Nephron progenitor cell (in vitro differentiated cells): ENCODE data around the gene LONRF2.

Experiments used
- DNase-seq: peaks from one replicate; pipeline ENCODE4 v3.0.0; 2021
- H3K27ac Mint-ChIP-seq: 2 replicates; pipeline ENCODE4 v1.8.0; 2021; ENCODE audit warnings: mild to moderate bottlenecking, moderate library complexity, mixed read lengths
- H3K27me3 Mint-ChIP-seq: 2 replicates; pipeline ENCODE4 v1.8.0; 2021; ENCODE audit warnings: mild to moderate bottlenecking, low read depth, mixed read lengths; ENCODE audit not compliant: poor library complexity
- H3K36me3 Mint-ChIP-seq: 2 replicates; pipeline ENCODE4 v1.8.0; 2021; ENCODE audit warnings: low read depth, mixed read lengths
- H3K4me1 Mint-ChIP-seq: 2 replicates; pipeline ENCODE4 v1.8.0; 2021; ENCODE audit warnings: mixed read lengths
- H3K4me3 Mint-ChIP-seq: 2 replicates; pipeline ENCODE4 v1.8.0; 2021; ENCODE audit warnings: mild to moderate bottlenecking, moderate library complexity, mixed read lengths
- H3K9me3 Mint-ChIP-seq: 2 replicates; pipeline ENCODE4 v1.8.0; 2021; ENCODE audit warnings: mild to moderate bottlenecking, moderate library complexity, mixed read lengths
- TF ChIP-seq, protein P1 (sequence below): fragments of 200-600 bp; sonication (generic); IDR thresholded peaks from 2 replicates; pipeline ENCODE4 v1.5.0; 2021; ENCODE audit warnings: antibody characterized with exemption

The LONRF2 gene

DNA sequence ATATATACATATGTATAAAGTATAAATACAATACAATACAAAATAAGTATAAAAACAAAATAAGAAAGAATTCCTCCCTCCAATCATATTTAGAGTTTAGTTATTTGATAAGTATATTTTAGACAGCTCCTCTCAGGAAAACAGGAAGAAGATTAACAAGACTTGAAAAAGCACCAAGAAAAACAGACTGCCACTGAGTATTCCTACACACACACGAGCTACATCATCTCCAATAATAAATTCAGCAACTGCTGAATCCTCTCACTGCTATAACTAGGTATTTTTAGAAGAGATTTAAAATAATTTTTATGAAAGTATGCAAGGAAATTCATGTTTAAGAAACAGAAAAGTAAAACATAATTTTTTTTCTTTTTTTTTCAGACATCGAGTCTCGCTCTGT is 13.0 kb downstream of the LONRF2 start:
- TF ChIP-seq, protein P1, sequence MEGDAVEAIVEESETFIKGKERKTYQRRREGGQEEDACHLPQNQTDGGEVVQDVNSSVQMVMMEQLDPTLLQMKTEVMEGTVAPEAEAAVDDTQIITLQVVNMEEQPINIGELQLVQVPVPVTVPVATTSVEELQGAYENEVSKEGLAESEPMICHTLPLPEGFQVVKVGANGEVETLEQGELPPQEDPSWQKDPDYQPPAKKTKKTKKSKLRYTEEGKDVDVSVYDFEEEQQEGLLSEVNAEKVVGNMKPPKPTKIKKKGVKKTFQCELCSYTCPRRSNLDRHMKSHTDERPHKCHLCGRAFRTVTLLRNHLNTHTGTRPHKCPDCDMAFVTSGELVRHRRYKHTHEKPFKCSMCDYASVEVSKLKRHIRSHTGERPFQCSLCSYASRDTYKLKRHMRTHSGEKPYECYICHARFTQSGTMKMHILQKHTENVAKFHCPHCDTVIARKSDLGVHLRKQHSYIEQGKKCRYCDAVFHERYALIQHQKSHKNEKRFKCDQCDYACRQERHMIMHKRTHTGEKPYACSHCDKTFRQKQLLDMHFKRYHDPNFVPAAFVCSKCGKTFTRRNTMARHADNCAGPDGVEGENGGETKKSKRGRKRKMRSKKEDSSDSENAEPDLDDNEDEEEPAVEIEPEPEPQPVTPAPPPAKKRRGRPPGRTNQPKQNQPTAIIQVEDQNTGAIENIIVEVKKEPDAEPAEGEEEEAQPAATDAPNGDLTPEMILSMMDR: no peak
- DNase-seq: no peak
- Mint-ChIP-seq H3K27ac (no peak overlapping the region), H3K36me3 (peaks cover 8% of the 10 kb centered on the region), H3K4me1 (no peaks in the 10 kb centered on the region), H3K9me3 (peaks cover 11% of the 10 kb centered on the region), H3K4me3 (no peak overlapping the region), H3K27me3 (peaks cover 8% of the 10 kb centered on the region)

DNA sequence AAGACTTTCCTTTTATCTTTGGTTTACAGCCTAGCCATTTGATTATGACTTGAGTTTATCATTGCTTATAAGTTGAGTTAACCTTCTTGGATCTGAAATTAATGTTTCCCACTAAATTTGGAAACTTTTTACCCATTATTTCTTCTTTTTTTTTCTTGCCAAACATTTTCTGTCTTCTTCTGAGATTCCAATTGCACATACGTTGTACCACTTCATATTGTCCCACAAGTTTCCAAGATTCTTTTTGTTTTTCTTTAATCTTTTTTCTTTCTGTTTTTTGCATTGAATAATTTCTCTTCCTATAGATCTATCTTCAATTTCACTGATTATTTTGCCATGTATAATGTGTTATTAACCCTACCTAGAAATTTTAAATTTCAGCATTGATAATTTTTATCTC is 18.6 kb downstream of the LONRF2 start:
- no peak for DNase-seq
- Mint-ChIP-seq H3K27me3 (peaks cover 4% of the 10 kb centered on the region), H3K4me3 (no peak overlapping the region), H3K4me1 (no peaks in the 10 kb centered on the region), H3K9me3 (peaks cover 27% of the 10 kb centered on the region), H3K27ac (no peak overlapping the region), H3K36me3 (peaks cover 17% of the 10 kb centered on the region)
- TF ChIP-seq, protein P1: no peak

DNA sequence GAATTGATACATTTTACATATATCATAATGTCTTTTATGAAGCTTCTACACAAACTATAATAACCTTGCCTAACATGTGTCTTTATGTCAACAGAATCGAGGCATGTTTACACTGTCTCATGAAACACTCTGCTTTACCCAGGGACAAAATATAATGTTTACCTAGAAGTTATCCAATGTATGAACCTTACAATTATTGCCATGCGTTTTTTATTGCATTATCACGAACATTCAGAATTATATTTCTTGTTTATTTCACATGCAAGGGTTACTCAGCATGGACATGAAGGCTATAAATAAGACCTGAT is 19.8 kb downstream of the LONRF2 start:
- H3K4me1 Mint-ChIP-seq: no peaks in the 10 kb centered on the region
- peaks cover 17% of the 10 kb centered on the region for H3K36me3 Mint-ChIP-seq
- H3K27me3 Mint-ChIP-seq: peaks cover 4% of the 10 kb centered on the region
- peaks cover 27% of the 10 kb centered on the region for H3K9me3 Mint-ChIP-seq
- no peak overlapping the region for H3K27ac Mint-ChIP-seq
- TF ChIP-seq, protein P1: no peak
- DNase-seq: no peak
- no peak overlapping the region for H3K4me3 Mint-ChIP-seq

DNA sequence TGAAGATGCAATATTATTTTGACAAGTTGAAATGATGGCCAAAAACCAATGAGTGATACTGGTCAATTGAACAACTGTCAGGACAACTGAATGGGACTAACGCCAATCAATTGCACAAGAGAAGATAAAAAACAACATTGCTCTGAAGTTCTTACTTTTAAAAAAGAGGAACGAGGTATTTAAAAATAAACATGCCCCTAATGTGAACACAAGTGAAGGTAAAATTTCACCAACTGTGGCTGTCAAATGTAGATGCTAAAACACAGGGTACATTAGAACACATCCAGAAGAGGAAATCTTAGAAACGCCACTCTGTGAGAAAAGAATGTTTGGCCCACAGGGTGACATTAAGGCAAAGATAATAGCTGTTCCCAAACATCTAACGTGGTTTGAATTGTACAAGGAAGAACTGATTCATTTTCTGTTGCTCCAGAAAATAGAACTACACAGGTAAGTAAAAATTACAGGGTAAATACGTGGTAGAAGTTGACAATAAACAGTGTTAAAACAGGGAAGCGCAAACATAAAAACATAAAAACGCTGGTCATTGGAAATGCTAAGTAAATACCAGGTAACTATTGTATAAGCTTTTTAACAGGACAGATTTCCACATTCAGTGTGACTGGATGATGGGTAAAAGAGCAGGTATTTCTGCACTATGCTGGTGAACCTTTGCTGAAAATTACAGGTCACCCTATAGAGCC is 20.3 kb downstream of the LONRF2 start:
- H3K36me3 Mint-ChIP-seq: peaks cover 17% of the 10 kb centered on the region
- H3K27me3 Mint-ChIP-seq: peaks cover 4% of the 10 kb centered on the region
- DNase-seq: no peak
- H3K4me3 Mint-ChIP-seq: no peak overlapping the region
- no peak overlapping the region for H3K27ac Mint-ChIP-seq
- no peaks in the 10 kb centered on the region for H3K4me1 Mint-ChIP-seq
- peaks cover 27% of the 10 kb centered on the region for H3K9me3 Mint-ChIP-seq
- TF ChIP-seq, protein P1: no peak

DNA sequence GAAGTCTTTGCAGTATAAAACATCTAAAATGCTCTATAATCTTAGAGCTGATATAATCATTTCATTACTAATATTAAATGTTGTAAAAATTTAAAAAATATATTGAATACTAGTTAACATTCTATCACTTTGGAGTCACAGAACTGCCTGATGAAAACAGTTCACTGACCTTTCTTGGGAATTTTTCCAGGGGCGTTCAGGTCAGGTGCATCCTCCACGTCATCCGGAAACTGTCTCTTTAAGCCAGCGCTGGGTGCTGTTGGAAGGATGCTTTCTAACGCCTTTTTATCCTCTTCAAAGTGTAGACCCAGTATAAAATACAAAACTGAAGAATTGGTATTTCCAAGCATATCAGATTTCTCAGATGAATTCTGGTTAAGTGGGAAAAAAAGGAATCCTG is 22.8 kb downstream of the LONRF2 start:
- TF ChIP-seq, protein P1: no peak
- Mint-ChIP-seq H3K4me3 (no peak overlapping the region), H3K4me1 (no peaks in the 10 kb centered on the region), H3K9me3 (peaks cover 19% of the 10 kb centered on the region), H3K27ac (no peak overlapping the region), H3K27me3 (no peaks in the 10 kb centered on the region), H3K36me3 (peaks cover 10% of the 10 kb centered on the region)
- no peak for DNase-seq

DNA sequence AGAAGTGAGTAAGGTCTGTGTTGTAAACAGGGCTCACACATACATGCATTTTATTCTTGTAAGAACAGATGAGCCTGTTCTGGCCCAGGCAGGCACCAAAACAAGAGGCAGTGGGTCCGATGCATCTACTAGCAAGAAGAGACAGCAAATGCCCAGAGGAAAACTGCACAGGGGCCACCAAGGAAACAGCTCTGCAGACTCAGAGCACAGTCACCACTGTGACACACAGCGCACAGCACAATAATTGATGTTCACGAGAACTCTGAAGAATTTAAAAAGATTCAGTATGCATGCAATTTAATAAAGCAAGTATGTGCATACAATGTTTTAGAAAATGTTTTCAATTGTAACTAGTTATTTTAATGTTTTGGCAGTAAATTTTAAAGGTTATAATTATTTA is 24.8 kb downstream of the LONRF2 start:
- H3K4me1 Mint-ChIP-seq: no peaks in the 10 kb centered on the region

More for the DNA sequence above, 24.8 kb downstream of the LONRF2 start:
- DNase-seq: no peak
- Mint-ChIP-seq H3K27ac (no peak overlapping the region), H3K27me3 (peaks cover 4% of the 10 kb centered on the region), H3K9me3 (no peaks in the 10 kb centered on the region), H3K36me3 (no peaks in the 10 kb centered on the region), H3K4me3 (no peak overlapping the region)
- TF ChIP-seq, protein P1: no peak
